H9 (cell line): ENCODE results near the gene HS2ST1. TPM values are rescaled to one million over a fixed set of nuclear protein-coding genes. Genes with fewer than 3 reads are reported as not detected.

Experiments used
- DNase-seq: peaks from one replicate; pipeline ENCODE4 v3.0.0-alpha.2; 2017
- H2AFZ ChIP-seq: one replicate; pipeline ENCODE4 v1.6.1; 2013; ENCODE audit warnings: mild to moderate bottlenecking, low read length, control low read depth, moderate library complexity
- H2AK5ac ChIP-seq: 2 replicates; pipeline ENCODE4 v1.6.1; 2013; ENCODE audit warnings: low read length, control low read depth, mixed read lengths; ENCODE audit not compliant: insufficient read length
- H2BK120ac ChIP-seq: one replicate; pipeline ENCODE4 v1.6.1; 2013; ENCODE audit warnings: low read depth, mild to moderate bottlenecking, low read length, control low read depth, inconsistent platforms; ENCODE audit not compliant: poor library complexity, severe bottlenecking
- H2BK12ac ChIP-seq: 2 replicates; pipeline ENCODE4 v1.6.1; 2013; ENCODE audit warnings: low read length, control low read depth, mixed read lengths, low read depth; ENCODE audit not compliant: insufficient read length
- H2BK15ac ChIP-seq: 2 replicates; pipeline ENCODE4 v1.6.1; 2013; ENCODE audit warnings: low read depth, low read length, control low read depth
- H2BK20ac ChIP-seq: one replicate; pipeline ENCODE4 v1.6.1; 2013; ENCODE audit warnings: low read depth, mild to moderate bottlenecking, low read length, control low read depth, inconsistent platforms; ENCODE audit not compliant: poor library complexity, severe bottlenecking
- H2BK5ac ChIP-seq: 2 replicates; pipeline ENCODE4 v1.6.1; 2013; ENCODE audit warnings: low read length, control low read depth, mixed read lengths; ENCODE audit not compliant: insufficient read length
- H3K14ac ChIP-seq: 2 replicates; pipeline ENCODE4 v1.6.1; 2013; ENCODE audit warnings: low read length, control low read depth; ENCODE audit not compliant: insufficient read depth
- H3K18ac ChIP-seq: 2 replicates; pipeline ENCODE4 v1.6.1; 2013; ENCODE audit warnings: low read depth, mild to moderate bottlenecking, mixed read lengths, low read length, control low read depth; ENCODE audit not compliant: insufficient read length
- H3K23ac ChIP-seq: 2 replicates; pipeline ENCODE4 v1.6.1; 2013; ENCODE audit warnings: low read length, control low read depth, mixed read lengths, low read depth; ENCODE audit not compliant: insufficient read length
- H3K23me2 ChIP-seq: 2 replicates; pipeline ENCODE4 v1.6.1; 2013; ENCODE audit warnings: low read depth, mild to moderate bottlenecking, mixed read lengths, low read length, control low read depth; ENCODE audit not compliant: insufficient read length, poor library complexity, severe bottlenecking
- H3K27ac ChIP-seq: 2 replicates; pipeline ENCODE4 v1.5.1; 2013; ENCODE audit warnings: low read length, control low read depth, mixed read lengths, low read depth; ENCODE audit not compliant: insufficient read length
- H3K27me3 ChIP-seq: 2 replicates; pipeline ENCODE4 v1.6.1; 2013; ENCODE audit warnings: low read length, control low read depth, inconsistent platforms; ENCODE audit not compliant: insufficient read depth
- H3K4ac ChIP-seq: 2 replicates; pipeline ENCODE4 v1.6.1; 2013; ENCODE audit warnings: low read depth, mild to moderate bottlenecking, control low read depth, inconsistent platforms, low read length, moderate library complexity
- H3K4me1 ChIP-seq: 2 replicates; pipeline ENCODE4 v1.6.1; 2013; ENCODE audit warnings: low read length, control low read depth, inconsistent platforms; ENCODE audit not compliant: insufficient read depth
- H3K4me2 ChIP-seq: 2 replicates; pipeline ENCODE4 v1.6.1; 2013; ENCODE audit warnings: low read length, control low read depth, mixed read lengths; ENCODE audit not compliant: insufficient read length, insufficient read depth
- H3K56ac ChIP-seq: 2 replicates; pipeline ENCODE4 v1.6.1; 2013; ENCODE audit warnings: low read depth, mild to moderate bottlenecking, mixed read lengths, low read length, control low read depth; ENCODE audit not compliant: insufficient read length
- H3K79me1 ChIP-seq: 2 replicates; pipeline ENCODE4 v1.6.1; 2013; ENCODE audit warnings: low read depth, mild to moderate bottlenecking, moderate library complexity, low read length, control low read depth, inconsistent platforms; ENCODE audit not compliant: insufficient read depth, poor library complexity, severe bottlenecking
- H3K79me2 ChIP-seq: 2 replicates; pipeline ENCODE4 v1.6.1; 2013; ENCODE audit warnings: low read length, control low read depth, inconsistent platforms; ENCODE audit not compliant: insufficient read depth
- H3K9ac ChIP-seq: 2 replicates; pipeline ENCODE4 v1.6.1; 2013; ENCODE audit warnings: low read length, control low read depth, mixed read lengths; ENCODE audit not compliant: insufficient read length; ENCODE audit errors: extremely low read depth
- H3K9me3 ChIP-seq: one replicate; pipeline ENCODE4 v1.6.1; 2013; ENCODE audit warnings: low read depth, low read length, inconsistent platforms; ENCODE audit not compliant: control insufficient read depth
- H3T11ph ChIP-seq: one replicate; pipeline ENCODE4 v1.6.1; 2013; ENCODE audit warnings: mild to moderate bottlenecking, low read length, control low read depth, inconsistent platforms
- H4K20me1 ChIP-seq: one replicate; pipeline ENCODE4 v1.6.1; 2013; ENCODE audit not compliant: control insufficient read depth, insufficient read length, insufficient read depth
- H4K5ac ChIP-seq: 2 replicates; pipeline ENCODE4 v1.6.1; 2013; ENCODE audit warnings: low read depth, mild to moderate bottlenecking, mixed read lengths, low read length, control low read depth; ENCODE audit not compliant: insufficient read length
- H4K8ac ChIP-seq: replicated peaks from 2 replicates; pipeline ENCODE4 v1.6.1; 2013; ENCODE audit warnings: low read length, control low read depth, mixed read lengths, low read depth; ENCODE audit not compliant: insufficient read length
- H4K91ac ChIP-seq: 2 replicates; pipeline ENCODE4 v1.6.1; 2013; ENCODE audit warnings: low read depth, mild to moderate bottlenecking, moderate library complexity, mixed read lengths, low read length, control low read depth; ENCODE audit not compliant: insufficient read length
- H3K27ac Mint-ChIP-seq, 3 experiments: 2 replicates in 2 of 3; 3 replicates in 1 of 3; pipeline ENCODE4 v1.8.0; 2020 to 2021; ENCODE audit warnings: mixed read lengths in 3 of 3, mild to moderate bottlenecking in 1 of 3, moderate library complexity in 1 of 3
- H3K27me3 Mint-ChIP-seq: 2 replicates; pipeline ENCODE4 v1.8.0; 2021; ENCODE audit warnings: low read depth, mild to moderate bottlenecking, moderate library complexity, mixed read lengths
- H3K36me3 Mint-ChIP-seq, 3 experiments: 2 replicates in 2 of 3; 3 replicates in 1 of 3; pipeline ENCODE4 v1.8.0; 2020 to 2021; ENCODE audit warnings: low read depth in 3 of 3, mixed read lengths in 3 of 3; ENCODE audit not compliant: insufficient read depth in 1 of 3
- H3K4me1 Mint-ChIP-seq, 2 experiments: 2 replicates each; pipeline ENCODE4 v1.8.0; 2020; ENCODE audit warnings: mixed read lengths in 2 of 2
- H3K4me3 Mint-ChIP-seq, 2 experiments: 2 replicates in 1 of 2; 3 replicates in 1 of 2; pipeline ENCODE4 v1.8.0; 2020 to 2021; ENCODE audit warnings: mild to moderate bottlenecking in 2 of 2, mixed read lengths in 2 of 2, moderate library complexity in 1 of 2
- H3K9me3 Mint-ChIP-seq, 2 experiments: 2 replicates in 1 of 2; 3 replicates in 1 of 2; pipeline ENCODE4 v1.8.0; 2020; ENCODE audit warnings: mild to moderate bottlenecking in 2 of 2, mixed read lengths in 2 of 2, moderate library complexity in 1 of 2
- WGBS: extraction: QIAGEN DNeasy Blood & Tissue Kit; methylation state at CpG from one replicate; pipeline ENCODE4 v1.1.7; 2013; ENCODE audit warnings: missing lambda C conversion rate, low lambda C conversion rate, mixed read lengths; ENCODE audit not compliant: insufficient read length; ENCODE audit errors: extremely low coverage; 5-methylcytosine and 5-hydroxymethylcytosine counted together
- total RNA-seq: library from RNA; stranded (reverse); gene quantifications from 2 replicates; pipeline ENCODE4 v1.2.1, GENCODE V29; 2021
- TF ChIP-seq, protein P1 (sequence below): fragments of 200-600 bp; sonication (generic); conservative IDR thresholded peaks from 3 replicates; pipeline ENCODE4 v1.8.0; 2021; ENCODE audit warnings: antibody characterized with exemption, mild to moderate bottlenecking

Gene HS2ST1
- total RNA-seq, 1 experiment from 2014 or later = 20.1 TPM

DNA sequence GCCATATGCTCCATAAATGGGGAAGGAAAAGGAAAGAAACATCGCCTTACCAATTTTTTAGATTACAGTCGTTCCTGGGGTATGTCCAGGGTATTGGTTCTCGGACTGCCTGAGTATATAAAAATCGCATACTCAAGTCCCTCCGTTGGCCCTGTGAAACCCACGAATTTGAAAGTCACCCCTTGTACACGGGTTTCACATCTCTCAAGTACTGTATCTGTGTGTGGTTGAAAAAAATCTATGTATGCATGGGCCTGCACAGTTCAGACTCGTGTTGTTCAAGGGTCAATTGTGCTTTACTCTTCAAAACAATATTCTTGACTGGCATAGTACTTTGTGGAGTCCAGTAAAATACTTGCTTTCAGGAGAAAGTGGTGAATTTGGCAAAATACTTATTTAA lies 171.7 kb downstream of the HS2ST1 start:
- no peak overlapping the region for H3K4me3 Mint-ChIP-seq
- H2BK120ac ChIP-seq = no peak overlapping the region
- no peaks in the 10 kb centered on the region for H3K27me3 ChIP-seq
- H4K91ac ChIP-seq = no peak overlapping the region
- H2BK12ac ChIP-seq = no peak overlapping the region
- no peaks in the 10 kb centered on the region for H3K27me3 Mint-ChIP-seq
- no peaks in the 10 kb centered on the region for H3K79me1 ChIP-seq
- no peaks in the 10 kb centered on the region for H4K20me1 ChIP-seq
- H3K23ac ChIP-seq = no peak overlapping the region
- H3K9me3 ChIP-seq = no peaks in the 10 kb centered on the region
- no peak for DNase-seq
- no peak overlapping the region for H2BK15ac ChIP-seq
- H4K8ac ChIP-seq = no peak overlapping the region
- H3K4me1 ChIP-seq = no peaks in the 10 kb centered on the region
- H3K4me2 ChIP-seq = no peak overlapping the region
- no peak overlapping the region for H3K14ac ChIP-seq
- H3K36me3 Mint-ChIP-seq = peaks cover 0 to 1% (median 0%) of the 10 kb centered on the region in 3 experiments; a peak in 2 of 7 replicates
- no peak overlapping the region for H3K4ac ChIP-seq
- no peak overlapping the region for H2BK5ac ChIP-seq
- H3K23me2 ChIP-seq = no peaks in the 10 kb centered on the region
- no peak overlapping the region for H3T11ph ChIP-seq
- H4K5ac ChIP-seq = no peak overlapping the region
- WGBS = no CpG with 5 or more reads among the region's 8 CpGs
- no peak overlapping the region for H3K27ac ChIP-seq
- H3K9ac ChIP-seq = no peak overlapping the region
- H2AFZ ChIP-seq = no peak overlapping the region
- H3K79me2 ChIP-seq = no peaks in the 10 kb centered on the region
- H3K18ac ChIP-seq = no peak overlapping the region
- TF ChIP-seq, protein P1, sequence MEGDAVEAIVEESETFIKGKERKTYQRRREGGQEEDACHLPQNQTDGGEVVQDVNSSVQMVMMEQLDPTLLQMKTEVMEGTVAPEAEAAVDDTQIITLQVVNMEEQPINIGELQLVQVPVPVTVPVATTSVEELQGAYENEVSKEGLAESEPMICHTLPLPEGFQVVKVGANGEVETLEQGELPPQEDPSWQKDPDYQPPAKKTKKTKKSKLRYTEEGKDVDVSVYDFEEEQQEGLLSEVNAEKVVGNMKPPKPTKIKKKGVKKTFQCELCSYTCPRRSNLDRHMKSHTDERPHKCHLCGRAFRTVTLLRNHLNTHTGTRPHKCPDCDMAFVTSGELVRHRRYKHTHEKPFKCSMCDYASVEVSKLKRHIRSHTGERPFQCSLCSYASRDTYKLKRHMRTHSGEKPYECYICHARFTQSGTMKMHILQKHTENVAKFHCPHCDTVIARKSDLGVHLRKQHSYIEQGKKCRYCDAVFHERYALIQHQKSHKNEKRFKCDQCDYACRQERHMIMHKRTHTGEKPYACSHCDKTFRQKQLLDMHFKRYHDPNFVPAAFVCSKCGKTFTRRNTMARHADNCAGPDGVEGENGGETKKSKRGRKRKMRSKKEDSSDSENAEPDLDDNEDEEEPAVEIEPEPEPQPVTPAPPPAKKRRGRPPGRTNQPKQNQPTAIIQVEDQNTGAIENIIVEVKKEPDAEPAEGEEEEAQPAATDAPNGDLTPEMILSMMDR = no peak
- H2AK5ac ChIP-seq = no peak overlapping the region
- H3K4me1 Mint-ChIP-seq = peaks cover 21 to 27% of the 10 kb centered on the region in 2 experiments
- H3K56ac ChIP-seq = no peak overlapping the region
- H3K27ac Mint-ChIP-seq = no peak overlapping the region; a peak in 1 of 7 replicates
- no peak overlapping the region for H2BK20ac ChIP-seq
- no peaks in the 10 kb centered on the region for H3K9me3 Mint-ChIP-seq
